WI38 (cell line): Measurements from ENCODE around the gene BBS4.

ENCODE experiments used
- H3K4me3 ChIP-seq: 2 replicates; pipeline ENCODE4 v1.5.1; 2011; ENCODE audit warnings: low read depth, mild to moderate bottlenecking, control low read depth, low read length
- TF ChIP-seq, protein P1 (sequence below): IDR thresholded peaks from 2 replicates; pipeline ENCODE4 v1.5.1; 2012; ENCODE audit warnings: low read depth, mild to moderate bottlenecking, control low read depth, low read length

The BBS4 gene

DNA sequence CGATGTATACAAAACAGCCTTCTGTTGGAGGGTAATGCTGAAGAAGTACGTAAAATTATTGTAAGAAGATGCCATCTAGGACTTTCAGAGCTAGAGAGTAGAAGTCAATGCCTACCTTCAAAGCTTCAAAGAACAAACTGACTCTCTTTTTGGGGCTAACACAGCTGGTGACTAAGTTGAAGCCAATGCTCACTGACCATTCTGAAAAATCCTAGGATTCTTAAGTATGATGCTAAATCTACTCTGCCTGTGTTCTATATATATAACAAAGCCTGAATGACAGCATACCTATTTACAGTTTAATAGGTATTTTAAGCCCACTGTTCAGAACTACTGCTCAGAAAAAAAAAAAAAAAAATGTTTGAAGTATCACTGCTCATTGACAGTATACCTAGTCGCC lies 78.6 kb downstream of the BBS4 start:
- no peak overlapping the region for H3K4me3 ChIP-seq
- TF ChIP-seq, protein P1, sequence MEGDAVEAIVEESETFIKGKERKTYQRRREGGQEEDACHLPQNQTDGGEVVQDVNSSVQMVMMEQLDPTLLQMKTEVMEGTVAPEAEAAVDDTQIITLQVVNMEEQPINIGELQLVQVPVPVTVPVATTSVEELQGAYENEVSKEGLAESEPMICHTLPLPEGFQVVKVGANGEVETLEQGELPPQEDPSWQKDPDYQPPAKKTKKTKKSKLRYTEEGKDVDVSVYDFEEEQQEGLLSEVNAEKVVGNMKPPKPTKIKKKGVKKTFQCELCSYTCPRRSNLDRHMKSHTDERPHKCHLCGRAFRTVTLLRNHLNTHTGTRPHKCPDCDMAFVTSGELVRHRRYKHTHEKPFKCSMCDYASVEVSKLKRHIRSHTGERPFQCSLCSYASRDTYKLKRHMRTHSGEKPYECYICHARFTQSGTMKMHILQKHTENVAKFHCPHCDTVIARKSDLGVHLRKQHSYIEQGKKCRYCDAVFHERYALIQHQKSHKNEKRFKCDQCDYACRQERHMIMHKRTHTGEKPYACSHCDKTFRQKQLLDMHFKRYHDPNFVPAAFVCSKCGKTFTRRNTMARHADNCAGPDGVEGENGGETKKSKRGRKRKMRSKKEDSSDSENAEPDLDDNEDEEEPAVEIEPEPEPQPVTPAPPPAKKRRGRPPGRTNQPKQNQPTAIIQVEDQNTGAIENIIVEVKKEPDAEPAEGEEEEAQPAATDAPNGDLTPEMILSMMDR: no peak

DNA sequence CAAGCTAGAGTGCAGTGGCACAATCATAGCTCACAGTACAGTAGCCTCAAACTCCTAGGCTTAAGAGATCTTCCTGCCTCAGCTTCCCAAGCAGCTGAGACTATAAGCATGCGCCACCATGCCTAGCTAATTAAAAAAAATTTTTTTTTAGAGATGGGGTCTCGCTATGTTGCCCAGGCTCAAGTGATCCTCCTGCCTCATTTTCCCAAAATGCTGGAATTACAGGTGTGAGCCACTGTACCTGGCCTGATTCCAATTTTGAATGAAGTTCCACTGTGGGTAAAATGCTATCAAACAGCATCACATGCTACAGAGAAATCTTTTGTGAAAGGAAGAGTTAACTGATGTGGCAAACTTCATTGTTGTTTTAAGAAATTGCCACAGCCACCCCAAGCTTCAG lies 80.0 kb downstream of the BBS4 start:
- TF ChIP-seq, protein P1: no peak
- H3K4me3 ChIP-seq: no peak overlapping the region

DNA sequence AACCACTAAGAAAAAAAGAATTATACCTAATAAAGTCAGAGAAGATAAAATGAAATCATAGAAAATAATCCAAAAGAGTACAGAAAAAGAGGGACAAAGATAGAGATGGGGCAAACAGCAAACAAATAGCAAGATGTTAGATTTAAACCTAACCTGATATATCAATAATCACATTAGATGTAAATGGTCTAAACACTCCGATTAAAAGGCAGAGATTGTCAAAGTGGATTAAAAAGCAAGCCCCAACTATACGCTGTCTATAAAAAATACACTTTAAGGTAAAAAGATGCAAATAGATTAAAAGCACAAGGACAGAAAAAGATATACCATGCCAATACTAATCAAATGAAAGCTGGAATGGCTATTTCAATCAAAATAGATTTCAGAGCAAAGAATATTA lies 80.8 kb downstream of the BBS4 start:
- no peak overlapping the region for H3K4me3 ChIP-seq
- TF ChIP-seq, protein P1: no peak

- TF ChIP-seq, protein P1: peak; percentile 21; the same call in 1 of the 2 replicates
- no peak overlapping the region for H3K4me3 ChIP-seq
Observed at GRCh38 chr15:72770673-72771328, 84.8 kb downstream of the BBS4 start.

GRCh38 chr15:72771329-72771725 lies 85.3 kb downstream of the BBS4 start:
- TF ChIP-seq, protein P1: no peak
- no peak overlapping the region for H3K4me3 ChIP-seq

GRCh38 chr15:72774696-72775383 lies 88.8 kb downstream of the BBS4 start:
- H3K4me3 ChIP-seq: no peak overlapping the region
- TF ChIP-seq, protein P1: no peak

- TF ChIP-seq, protein P1: no peak
- no peak overlapping the region for H3K4me3 ChIP-seq
Observed at GRCh38 chr15:72778796-72779195, 92.8 kb downstream of the BBS4 start.
